H9 (cell line): ENCODE measurements around the gene NDRG4. TPM values are rescaled to one million over a fixed set of nuclear protein-coding genes. Genes with fewer than 3 reads are reported as not detected.

Source experiments
- DNase-seq: peaks from one replicate; pipeline ENCODE4 v3.0.0-alpha.2; 2017
- H2AFZ ChIP-seq: one replicate; pipeline ENCODE4 v1.6.1; 2013; ENCODE audit warnings: mild to moderate bottlenecking, low read length, control low read depth, moderate library complexity
- H2AK5ac ChIP-seq: 2 replicates; pipeline ENCODE4 v1.6.1; 2013; ENCODE audit warnings: low read length, control low read depth, mixed read lengths; ENCODE audit not compliant: insufficient read length
- H2BK120ac ChIP-seq: one replicate; pipeline ENCODE4 v1.6.1; 2013; ENCODE audit warnings: low read depth, mild to moderate bottlenecking, low read length, control low read depth, inconsistent platforms; ENCODE audit not compliant: poor library complexity, severe bottlenecking
- H2BK12ac ChIP-seq: 2 replicates; pipeline ENCODE4 v1.6.1; 2013; ENCODE audit warnings: low read length, control low read depth, mixed read lengths, low read depth; ENCODE audit not compliant: insufficient read length
- H2BK15ac ChIP-seq: 2 replicates; pipeline ENCODE4 v1.6.1; 2013; ENCODE audit warnings: low read depth, low read length, control low read depth
- H2BK20ac ChIP-seq: one replicate; pipeline ENCODE4 v1.6.1; 2013; ENCODE audit warnings: low read depth, mild to moderate bottlenecking, low read length, control low read depth, inconsistent platforms; ENCODE audit not compliant: poor library complexity, severe bottlenecking
- H2BK5ac ChIP-seq: 2 replicates; pipeline ENCODE4 v1.6.1; 2013; ENCODE audit warnings: low read length, control low read depth, mixed read lengths; ENCODE audit not compliant: insufficient read length
- H3K14ac ChIP-seq: 2 replicates; pipeline ENCODE4 v1.6.1; 2013; ENCODE audit warnings: low read length, control low read depth; ENCODE audit not compliant: insufficient read depth
- H3K18ac ChIP-seq: 2 replicates; pipeline ENCODE4 v1.6.1; 2013; ENCODE audit warnings: low read depth, mild to moderate bottlenecking, mixed read lengths, low read length, control low read depth; ENCODE audit not compliant: insufficient read length
- H3K23ac ChIP-seq: 2 replicates; pipeline ENCODE4 v1.6.1; 2013; ENCODE audit warnings: low read length, control low read depth, mixed read lengths, low read depth; ENCODE audit not compliant: insufficient read length
- H3K23me2 ChIP-seq: 2 replicates; pipeline ENCODE4 v1.6.1; 2013; ENCODE audit warnings: low read depth, mild to moderate bottlenecking, mixed read lengths, low read length, control low read depth; ENCODE audit not compliant: insufficient read length, poor library complexity, severe bottlenecking
- H3K27ac ChIP-seq: 2 replicates; pipeline ENCODE4 v1.5.1; 2013; ENCODE audit warnings: low read length, control low read depth, mixed read lengths, low read depth; ENCODE audit not compliant: insufficient read length
- H3K27me3 ChIP-seq: 2 replicates; pipeline ENCODE4 v1.6.1; 2013; ENCODE audit warnings: low read length, control low read depth, inconsistent platforms; ENCODE audit not compliant: insufficient read depth
- H3K4ac ChIP-seq: 2 replicates; pipeline ENCODE4 v1.6.1; 2013; ENCODE audit warnings: low read depth, mild to moderate bottlenecking, control low read depth, inconsistent platforms, low read length, moderate library complexity
- H3K4me1 ChIP-seq: 2 replicates; pipeline ENCODE4 v1.6.1; 2013; ENCODE audit warnings: low read length, control low read depth, inconsistent platforms; ENCODE audit not compliant: insufficient read depth
- H3K4me2 ChIP-seq: 2 replicates; pipeline ENCODE4 v1.6.1; 2013; ENCODE audit warnings: low read length, control low read depth, mixed read lengths; ENCODE audit not compliant: insufficient read length, insufficient read depth
- H3K56ac ChIP-seq: 2 replicates; pipeline ENCODE4 v1.6.1; 2013; ENCODE audit warnings: low read depth, mild to moderate bottlenecking, mixed read lengths, low read length, control low read depth; ENCODE audit not compliant: insufficient read length
- H3K79me1 ChIP-seq: 2 replicates; pipeline ENCODE4 v1.6.1; 2013; ENCODE audit warnings: low read depth, mild to moderate bottlenecking, moderate library complexity, low read length, control low read depth, inconsistent platforms; ENCODE audit not compliant: insufficient read depth, poor library complexity, severe bottlenecking
- H3K79me2 ChIP-seq: 2 replicates; pipeline ENCODE4 v1.6.1; 2013; ENCODE audit warnings: low read length, control low read depth, inconsistent platforms; ENCODE audit not compliant: insufficient read depth
- H3K9ac ChIP-seq: 2 replicates; pipeline ENCODE4 v1.6.1; 2013; ENCODE audit warnings: low read length, control low read depth, mixed read lengths; ENCODE audit not compliant: insufficient read length; ENCODE audit errors: extremely low read depth
- H3K9me3 ChIP-seq: one replicate; pipeline ENCODE4 v1.6.1; 2013; ENCODE audit warnings: low read depth, low read length, inconsistent platforms; ENCODE audit not compliant: control insufficient read depth
- H3T11ph ChIP-seq: one replicate; pipeline ENCODE4 v1.6.1; 2013; ENCODE audit warnings: mild to moderate bottlenecking, low read length, control low read depth, inconsistent platforms
- H4K20me1 ChIP-seq: one replicate; pipeline ENCODE4 v1.6.1; 2013; ENCODE audit not compliant: control insufficient read depth, insufficient read length, insufficient read depth
- H4K5ac ChIP-seq: 2 replicates; pipeline ENCODE4 v1.6.1; 2013; ENCODE audit warnings: low read depth, mild to moderate bottlenecking, mixed read lengths, low read length, control low read depth; ENCODE audit not compliant: insufficient read length
- H4K8ac ChIP-seq: replicated peaks from 2 replicates; pipeline ENCODE4 v1.6.1; 2013; ENCODE audit warnings: low read length, control low read depth, mixed read lengths, low read depth; ENCODE audit not compliant: insufficient read length
- H4K91ac ChIP-seq: 2 replicates; pipeline ENCODE4 v1.6.1; 2013; ENCODE audit warnings: low read depth, mild to moderate bottlenecking, moderate library complexity, mixed read lengths, low read length, control low read depth; ENCODE audit not compliant: insufficient read length
- H3K27ac Mint-ChIP-seq, 3 experiments: 2 replicates in 2 of 3; 3 replicates in 1 of 3; pipeline ENCODE4 v1.8.0; 2020 to 2021; ENCODE audit warnings: mixed read lengths in 3 of 3, mild to moderate bottlenecking in 1 of 3, moderate library complexity in 1 of 3
- H3K27me3 Mint-ChIP-seq: 2 replicates; pipeline ENCODE4 v1.8.0; 2021; ENCODE audit warnings: low read depth, mild to moderate bottlenecking, moderate library complexity, mixed read lengths
- H3K36me3 Mint-ChIP-seq, 3 experiments: 2 replicates in 2 of 3; 3 replicates in 1 of 3; pipeline ENCODE4 v1.8.0; 2020 to 2021; ENCODE audit warnings: low read depth in 3 of 3, mixed read lengths in 3 of 3; ENCODE audit not compliant: insufficient read depth in 1 of 3
- H3K4me1 Mint-ChIP-seq, 2 experiments: 2 replicates each; pipeline ENCODE4 v1.8.0; 2020; ENCODE audit warnings: mixed read lengths in 2 of 2
- H3K4me3 Mint-ChIP-seq, 2 experiments: 2 replicates in 1 of 2; 3 replicates in 1 of 2; pipeline ENCODE4 v1.8.0; 2020 to 2021; ENCODE audit warnings: mild to moderate bottlenecking in 2 of 2, mixed read lengths in 2 of 2, moderate library complexity in 1 of 2
- H3K9me3 Mint-ChIP-seq, 2 experiments: 2 replicates in 1 of 2; 3 replicates in 1 of 2; pipeline ENCODE4 v1.8.0; 2020; ENCODE audit warnings: mild to moderate bottlenecking in 2 of 2, mixed read lengths in 2 of 2, moderate library complexity in 1 of 2
- WGBS: extraction: QIAGEN DNeasy Blood & Tissue Kit; methylation state at CpG from one replicate; pipeline ENCODE4 v1.1.7; 2013; ENCODE audit warnings: missing lambda C conversion rate, low lambda C conversion rate, mixed read lengths; ENCODE audit not compliant: insufficient read length; ENCODE audit errors: extremely low coverage; 5-methylcytosine and 5-hydroxymethylcytosine counted together
- total RNA-seq: library from RNA; stranded (reverse); gene quantifications from 2 replicates; pipeline ENCODE4 v1.2.1, GENCODE V29; 2021
- TF ChIP-seq, protein P1 (sequence below): fragments of 200-600 bp; sonication (generic); conservative IDR thresholded peaks from 3 replicates; pipeline ENCODE4 v1.8.0; 2021; ENCODE audit warnings: antibody characterized with exemption, mild to moderate bottlenecking

Gene NDRG4
- total RNA-seq, 1 experiment from 2014 or later = 18.6 TPM

DNA sequence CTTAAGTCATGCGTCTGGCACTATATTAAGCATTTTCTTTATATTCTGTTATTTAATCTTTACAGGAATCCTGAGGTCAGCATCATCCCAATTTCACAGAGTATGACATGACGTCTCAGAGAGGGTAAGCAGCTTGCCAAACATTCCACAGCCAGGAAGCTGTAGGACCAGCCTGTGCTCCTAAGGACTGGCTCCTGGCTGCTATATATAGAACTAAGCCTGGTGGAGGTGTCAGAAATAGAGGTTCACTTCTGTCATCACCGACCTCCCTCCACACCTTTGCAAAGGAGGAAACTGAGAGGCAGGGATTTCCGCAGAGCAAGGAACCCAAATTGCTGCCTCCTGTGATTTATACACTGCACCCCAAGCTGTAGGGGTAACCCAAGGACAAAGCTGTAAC is 37.9 kb upstream of the NDRG4 start:
- Mint-ChIP-seq H3K9me3 (no peaks in the 10 kb centered on the region; a peak in 1 of 5 replicates), H3K4me1 (peaks cover 9 to 30% of the 10 kb centered on the region in 2 experiments), H3K27ac (peak overlapping the region in 1 of 3 experiments; percentile 40; a peak in 1 of 7 replicates), H3K27me3 (peaks cover 79% of the 10 kb centered on the region), H3K36me3 (no peaks in the 10 kb centered on the region; a peak in 1 of 7 replicates), H3K4me3 (peak overlapping the region in 1 of 2 experiments; percentile 74; a peak in 3 of 5 replicates)
- TF ChIP-seq, protein P1, sequence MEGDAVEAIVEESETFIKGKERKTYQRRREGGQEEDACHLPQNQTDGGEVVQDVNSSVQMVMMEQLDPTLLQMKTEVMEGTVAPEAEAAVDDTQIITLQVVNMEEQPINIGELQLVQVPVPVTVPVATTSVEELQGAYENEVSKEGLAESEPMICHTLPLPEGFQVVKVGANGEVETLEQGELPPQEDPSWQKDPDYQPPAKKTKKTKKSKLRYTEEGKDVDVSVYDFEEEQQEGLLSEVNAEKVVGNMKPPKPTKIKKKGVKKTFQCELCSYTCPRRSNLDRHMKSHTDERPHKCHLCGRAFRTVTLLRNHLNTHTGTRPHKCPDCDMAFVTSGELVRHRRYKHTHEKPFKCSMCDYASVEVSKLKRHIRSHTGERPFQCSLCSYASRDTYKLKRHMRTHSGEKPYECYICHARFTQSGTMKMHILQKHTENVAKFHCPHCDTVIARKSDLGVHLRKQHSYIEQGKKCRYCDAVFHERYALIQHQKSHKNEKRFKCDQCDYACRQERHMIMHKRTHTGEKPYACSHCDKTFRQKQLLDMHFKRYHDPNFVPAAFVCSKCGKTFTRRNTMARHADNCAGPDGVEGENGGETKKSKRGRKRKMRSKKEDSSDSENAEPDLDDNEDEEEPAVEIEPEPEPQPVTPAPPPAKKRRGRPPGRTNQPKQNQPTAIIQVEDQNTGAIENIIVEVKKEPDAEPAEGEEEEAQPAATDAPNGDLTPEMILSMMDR = no peak
- Histone ChIP-seq H2BK15ac (no peak overlapping the region), H3K4ac (no peak overlapping the region), H3T11ph (no peak overlapping the region), H2BK120ac (no peak overlapping the region), H3K4me1 (no peaks in the 10 kb centered on the region), H3K23ac (no peak overlapping the region), H2AFZ (no peak overlapping the region), H4K5ac (no peak overlapping the region), H3K79me1 (no peaks in the 10 kb centered on the region), H3K56ac (no peak overlapping the region), H2BK5ac (no peak overlapping the region), H4K8ac (no peak overlapping the region), H3K23me2 (peaks cover 23% of the 10 kb centered on the region), H4K20me1 (no peaks in the 10 kb centered on the region), H3K18ac (no peak overlapping the region), H3K4me2 (no peak overlapping the region), H3K27me3 (peaks cover 23% of the 10 kb centered on the region; the same call in 1 of the 2 replicates), H3K9me3 (no peaks in the 10 kb centered on the region), H2AK5ac (no peak overlapping the region), H3K9ac (no peak overlapping the region), H4K91ac (no peak overlapping the region), H2BK20ac (no peak overlapping the region), H3K14ac (no peak overlapping the region), H2BK12ac (no peak overlapping the region), H3K79me2 (no peaks in the 10 kb centered on the region), H3K27ac (no peak overlapping the region)
- WGBS = no CpG with 5 or more reads among the region's 4 CpGs
- no peak for DNase-seq
